WTC11 (cell line): ENCODE measurements around the gene SETD1A.

Experiments
- CREB1 ChIP-seq: sonication (generic); formaldehyde crosslinking; IDR thresholded peaks from 2 replicates; pipeline ENCODE4 v1.8.0; 2023; ENCODE audit warnings: mild to moderate bottlenecking, missing genetic modification reagents
- CTCF ChIP-seq: fragments of 200-600 bp; IDR thresholded peaks from 2 replicates; pipeline ENCODE4 v1.8.0; 2022; ENCODE audit warnings: antibody characterized with exemption
- GABPB1 ChIP-seq: sonication (generic); formaldehyde crosslinking; IDR thresholded peaks from 2 replicates; pipeline ENCODE4 v1.8.1; 2023; ENCODE audit warnings: mild to moderate bottlenecking, missing genetic modification reagents
- IRF1 ChIP-seq: sonication (generic); formaldehyde crosslinking; IDR thresholded peaks from 2 replicates; pipeline ENCODE4 v1.8.0; 2023; ENCODE audit warnings: missing genetic modification reagents
- IRF2 ChIP-seq: sonication (generic); formaldehyde crosslinking; IDR thresholded peaks from 2 replicates; pipeline ENCODE4 v1.8.0; 2022; ENCODE audit warnings: low read depth, missing genetic modification reagents, borderline replicate concordance
- NFYB ChIP-seq: sonication (generic); formaldehyde crosslinking; conservative IDR thresholded peaks from 2 replicates; pipeline ENCODE4 v1.8.0; 2022; ENCODE audit warnings: low read depth, missing genetic modification reagents
- RELA ChIP-seq: sonication (generic); formaldehyde crosslinking; IDR thresholded peaks from 2 replicates; pipeline ENCODE4 v1.8.1; 2022; ENCODE audit warnings: missing genetic modification reagents, mild to moderate bottlenecking, borderline replicate concordance
- TEAD4 ChIP-seq: sonication (generic); formaldehyde crosslinking; IDR thresholded peaks from 2 replicates; pipeline ENCODE4 v1.8.0; 2022; ENCODE audit warnings: mild to moderate bottlenecking, missing genetic modification reagents
- ZNF121 ChIP-seq: sonication (generic); formaldehyde crosslinking; IDR thresholded peaks from 2 replicates; pipeline ENCODE4 v1.8.0; 2023; ENCODE audit warnings: missing genetic modification reagents
- ZSCAN18 ChIP-seq: fragments of 250-450 bp; sonication (Bioruptor Pico); IDR thresholded peaks from 2 replicates; pipeline ENCODE4 v2.1.2; 2022; ENCODE audit warnings: mild to moderate bottlenecking, moderate library complexity
- TF ChIP-seq, protein P1 (sequence below): sonication (generic); formaldehyde crosslinking; IDR thresholded peaks from 2 replicates; pipeline ENCODE4 v1.8.1; 2023; ENCODE audit warnings: mild to moderate bottlenecking, missing genetic modification reagents, moderate library complexity

DNA sequence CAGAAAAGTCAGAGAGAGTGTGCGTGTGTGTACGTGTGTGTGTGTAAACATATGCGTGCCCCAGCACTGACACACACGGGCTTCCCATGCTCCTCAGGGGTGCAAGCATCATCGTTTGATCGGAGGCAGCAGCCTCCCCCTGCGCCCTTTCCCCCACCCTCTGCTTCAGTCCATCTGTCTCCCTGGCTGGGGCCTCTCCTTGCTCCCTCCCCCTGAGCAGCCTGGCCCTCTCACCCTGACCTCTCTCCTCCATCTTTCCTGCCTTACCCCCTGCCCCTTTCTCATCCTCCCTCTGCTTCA is 48.5 kb downstream of the SETD1A start:
- TF ChIP-seq CTCF (no peak), CREB1 (CRISPR knock-in tag) (no peak), RELA (no peak), ZNF121 (CRISPR knock-in tag) (no peak), IRF2 (no peak), GABPB1 (CRISPR knock-in tag) (no peak), IRF1 (CRISPR knock-in tag) (no peak), ZSCAN18 (no peak), NFYB (CRISPR knock-in tag) (no peak), TEAD4 (CRISPR knock-in tag) (no peak)
- TF ChIP-seq, protein P1, sequence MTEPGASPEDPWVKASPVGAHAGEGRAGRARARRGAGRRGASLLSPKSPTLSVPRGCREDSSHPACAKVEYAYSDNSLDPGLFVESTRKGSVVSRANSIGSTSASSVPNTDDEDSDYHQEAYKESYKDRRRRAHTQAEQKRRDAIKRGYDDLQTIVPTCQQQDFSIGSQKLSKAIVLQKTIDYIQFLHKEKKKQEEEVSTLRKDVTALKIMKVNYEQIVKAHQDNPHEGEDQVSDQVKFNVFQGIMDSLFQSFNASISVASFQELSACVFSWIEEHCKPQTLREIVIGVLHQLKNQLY (CRISPR knock-in tag) = no peak
